HCT116 (cell line): ENCODE measurements around the gene PLCD1. TPM values are rescaled to one million over a fixed set of nuclear protein-coding genes. Genes with fewer than 3 reads are reported as not detected.

Experiments
- ATAC-seq: fragments of 200-7000 bp; cut with Tn5 transposase; 2 replicates; pipeline ENCODE4 v1.9.1; 2020; ENCODE audit warnings: mild to moderate bottlenecking, moderate library complexity
- BruUV-seq: library from RNA; stranded (reverse); fragments of 400-500 nt; replicated peaks from 2 replicates; lab custom pipeline; 2021; lab: Mats Ljungman, UMichigan
- CTCF ChIA-PET: fragments of 300-600 bp; sonication (Branson Sonifier 250); formaldehyde crosslinking; loops from one replicate; lab custom pipeline; 2021; ENCODE audit warnings: antibody characterized with exemption; lab: Charles Lee
- POLR2A ChIA-PET: fragments of 300-600, 350-600 bp; sonication (Branson Sonifier 250); formaldehyde crosslinking; loops from one replicate; lab custom pipeline; 2021; ENCODE audit warnings: antibody characterized with exemption; lab: Charles Lee
- RAD21 ChIA-PET, 2 experiments: fragments of 300-600 bp; sonication (Branson Sonifier 250); formaldehyde crosslinking; loops; one replicate each; lab custom pipeline; 2023; ENCODE audit warnings: low total read pairs in 2 of 2; ENCODE audit not compliant: uncharacterized antibody in 2 of 2, unreplicated experiment in 2 of 2, low non-redundant PET in 1 of 2; lab: Charles Lee
- DNase-seq: peaks from one replicate; pipeline ENCODE4 v3.0.0-alpha.2; 2010; ENCODE audit warnings: low read depth, low spot score
- H2AFZ ChIP-seq: fragments of 200-600 bp; shearing (Covaris generic), sonication (generic); 2 replicates; pipeline ENCODE4 v1.6.1; 2017; ENCODE audit warnings: low read depth, mixed run types, mixed read lengths, antibody characterized with exemption, low read length; ENCODE audit not compliant: poor library complexity, severe bottlenecking
- H3K27ac ChIP-seq: 2 replicates; pipeline ENCODE4 v1.5.1; 2012; ENCODE audit warnings: low read depth, low read length
- H3K27me3 ChIP-seq: fragments of 200-600 bp; sonication (generic); 2 replicates; pipeline ENCODE4 v1.6.1; 2016; ENCODE audit warnings: mixed run types, low read length, mixed read lengths; ENCODE audit not compliant: insufficient read depth
- H3K36me3 ChIP-seq, 2 experiments: fragments of 200-500 bp in 1 of 2; fragments of 200-600 bp in 1 of 2; sonication (Bioruptor generic) in 1 of 2; sonication (generic) in 1 of 2; 2 replicates each; pipeline versions ENCODE4 v1.5.1 to v1.6.1; 2014 to 2016; ENCODE audit warnings: low read length in 2 of 2, inconsistent platforms in 1 of 2, mixed read lengths in 1 of 2, mixed run types in 1 of 2; ENCODE audit not compliant: insufficient read depth in 2 of 2, control insufficient read depth in 1 of 2
- H3K4me1 ChIP-seq, 2 experiments: fragments of 200-600 bp in 1 of 2; sonication (generic) in 1 of 2; 2 replicates each; pipeline versions ENCODE4 v1.5.1 to v1.6.1; 2012 to 2017; ENCODE audit warnings: low read length in 2 of 2, inconsistent platforms in 1 of 2, mild to moderate bottlenecking in 1 of 2, mixed read lengths in 1 of 2, mixed run types in 1 of 2, moderate library complexity in 1 of 2; ENCODE audit not compliant: insufficient read depth in 2 of 2, control insufficient read depth in 1 of 2
- H3K4me2 ChIP-seq: fragments of 200-600 bp; sonication (generic); 2 replicates; pipeline ENCODE4 v1.6.1; 2017; ENCODE audit warnings: mixed run types, low read length, mixed read lengths
- H3K4me3 ChIP-seq, 2 experiments: fragments of 200-600 bp in 1 of 2; sonication (generic) in 1 of 2; replicated peaks in 1 of 2; 2 replicates each; pipeline ENCODE4 v1.5.1; 2011 to 2016; ENCODE audit warnings: low read length in 2 of 2, control low read depth in 1 of 2, low read depth in 1 of 2, mild to moderate bottlenecking in 1 of 2, mixed read lengths in 1 of 2, mixed run types in 1 of 2
- H3K79me2 ChIP-seq: fragments of 200-600 bp; sonication (generic); 2 replicates; pipeline ENCODE4 v1.6.1; 2017; ENCODE audit warnings: mild to moderate bottlenecking, mixed run types, low read length, moderate library complexity, mixed read lengths; ENCODE audit not compliant: insufficient read depth
- H3K9ac ChIP-seq: fragments of 200-600 bp; sonication (generic); 2 replicates; pipeline ENCODE4 v1.6.1; 2016; ENCODE audit warnings: low read length, mixed read lengths
- H3K9me2 ChIP-seq: fragments of 200-600 bp; sonication (generic), shearing (Covaris generic); 2 replicates; pipeline ENCODE4 v1.6.1; 2017; ENCODE audit warnings: mixed run types, mild to moderate bottlenecking, moderate library complexity; ENCODE audit not compliant: insufficient read depth
- H3K9me3 ChIP-seq, 2 experiments: fragments of 200-500 bp in 1 of 2; fragments of 200-600 bp in 1 of 2; sonication (Bioruptor generic) in 1 of 2; sonication (generic) in 1 of 2; 2 replicates each; pipeline ENCODE4 v1.6.1; 2014 to 2017; ENCODE audit warnings: low read length in 2 of 2, mixed read lengths in 2 of 2, inconsistent platforms in 1 of 2, low read depth in 1 of 2, mild to moderate bottlenecking in 1 of 2, mixed run types in 1 of 2, moderate library complexity in 1 of 2; ENCODE audit not compliant: control insufficient read depth in 1 of 2, insufficient read depth in 1 of 2
- H4K20me1 ChIP-seq: fragments of 200-600 bp; sonication (generic), shearing (Covaris generic); 2 replicates; pipeline ENCODE4 v1.6.1; 2017; ENCODE audit warnings: mixed run types, mild to moderate bottlenecking, moderate library complexity; ENCODE audit not compliant: insufficient read depth
- CBX3 ChIP-seq: IDR thresholded peaks from 2 replicates; pipeline ENCODE4 v1.6.1; 2012; ENCODE audit warnings: low read depth
- CTCF ChIP-seq, 3 experiments: fragments of 200-600 bp in 1 of 3; sonication (generic) in 1 of 3; IDR thresholded peaks in 2 of 3; conservative IDR thresholded peaks in 1 of 3; 2 replicates each; pipeline ENCODE4 v1.5.1; 2012 to 2017; ENCODE audit warnings: low read depth in 2 of 3, low read length in 2 of 3, antibody characterized with exemption in 1 of 3, borderline replicate concordance in 1 of 3, control low read depth in 1 of 3, mild to moderate bottlenecking in 1 of 3, mixed read lengths in 1 of 3, mixed run types in 1 of 3, moderate library complexity in 1 of 3; ENCODE audit not compliant: insufficient read depth in 1 of 3
- EZH2 ChIP-seq: fragments of 200-600 bp; sonication (generic); IDR thresholded peaks from 2 replicates; pipeline ENCODE4 v1.6.1; 2017; ENCODE audit warnings: antibody characterized with exemption, mixed run types
- JUND ChIP-seq: IDR thresholded peaks from 2 replicates; pipeline ENCODE4 v1.6.1; 2012
- SIN3A ChIP-seq: IDR thresholded peaks from 2 replicates; pipeline ENCODE4 v1.6.1; 2012; ENCODE audit warnings: low read depth
- SRF ChIP-seq: IDR thresholded peaks from 2 replicates; pipeline ENCODE4 v1.6.1; 2012; ENCODE audit warnings: low read depth
- ZNF274 ChIP-seq: fragments of 200-500 bp; sonication (Bioruptor generic); IDR thresholded peaks from 2 replicates; pipeline ENCODE4 v1.6.1; 2014; ENCODE audit warnings: mild to moderate bottlenecking, low read depth, low read length, inconsistent platforms
- intact Hi-C: fragments of 100-400 bp; cut with micrococcal nuclease; formaldehyde crosslinking; loops from 2 replicates; pipeline ENCODE4 v1.10.0; 2022
- total RNA-seq: library from RNA; stranded (reverse); gene quantifications from one replicate; pipeline ENCODE4 v1.2.1, GENCODE V29; 2021; ENCODE audit not compliant: unreplicated experiment
- TF ChIP-seq, protein P1 (sequence below): IDR thresholded peaks from 2 replicates; pipeline ENCODE4 v1.6.1; 2012
- TF ChIP-seq, protein P2 (sequence below): IDR thresholded peaks from 2 replicates; pipeline ENCODE4 v1.6.1; 2012

PLCD1 gene
- total RNA-seq, 1 experiment from 2014 or later: 15.9 TPM

GRCh38 chr3:38026856-38027255, 2.6 kb downstream of the PLCD1 start:
- BruUV-seq: no TSS peak
- no peak for ATAC-seq
- no peaks in the 10 kb centered on the region for H3K27me3 ChIP-seq
- intact Hi-C loops: no loop called here
- H3K36me3 ChIP-seq: no peaks in the 10 kb centered on the region
- no peak for DNase-seq
- ChIA-PET RAD21 (no interaction called here), POLR2A (no interaction called here), CTCF (no interaction called here)
- H3K79me2 ChIP-seq: no peaks in the 10 kb centered on the region
- no peak overlapping the region for H3K9ac ChIP-seq
- no peak overlapping the region for H3K27ac ChIP-seq
- TF ChIP-seq, protein P1, sequence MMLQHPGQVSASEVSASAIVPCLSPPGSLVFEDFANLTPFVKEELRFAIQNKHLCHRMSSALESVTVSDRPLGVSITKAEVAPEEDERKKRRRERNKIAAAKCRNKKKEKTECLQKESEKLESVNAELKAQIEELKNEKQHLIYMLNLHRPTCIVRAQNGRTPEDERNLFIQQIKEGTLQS: no peak
- TF ChIP-seq SIN3A: no peak
- TF ChIP-seq CBX3: no peak
- no peak for TF ChIP-seq JUND
- no peak for TF ChIP-seq CTCF (IDR thresholded peaks at IDR 0.05 in 2 of 3, conservative IDR thresholded peaks at IDR 0.05 in 1 of 3; ENCODE audit: borderline replicate concordance in 1 of 3, insufficient read depth in 1 of 3, low read depth in 2 of 3, low read length in 2 of 3)
- TF ChIP-seq, protein P2, sequence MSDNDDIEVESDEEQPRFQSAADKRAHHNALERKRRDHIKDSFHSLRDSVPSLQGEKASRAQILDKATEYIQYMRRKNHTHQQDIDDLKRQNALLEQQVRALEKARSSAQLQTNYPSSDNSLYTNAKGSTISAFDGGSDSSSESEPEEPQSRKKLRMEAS: no peak
- TF ChIP-seq EZH2: no peak
- no peak for TF ChIP-seq SRF
- no peak for TF ChIP-seq ZNF274
- H3K9me3 ChIP-seq: no peaks in the 10 kb centered on the region
- H3K4me2 ChIP-seq: no peak overlapping the region
- no peaks in the 10 kb centered on the region for H3K9me2 ChIP-seq
- H3K4me3 ChIP-seq: no peak overlapping the region
- no peaks in the 10 kb centered on the region for H4K20me1 ChIP-seq
- no peak overlapping the region for H2AFZ ChIP-seq
- peaks cover 28 to 49% of the 10 kb centered on the region in 2 experiments for H3K4me1 ChIP-seq
